HepG2 (cell line): ENCODE measurements around the gene B3GNT8. TPM values are rescaled to one million over a fixed set of nuclear protein-coding genes. Genes with fewer than 3 reads are reported as not detected.

Source experiments
- AGO1 ChIP-seq: fragments of 200-400 bp; formaldehyde crosslinking; IDR thresholded peaks from 2 replicates; pipeline ENCODE4 v1.6.1; 2017; ENCODE audit warnings: mild to moderate bottlenecking, low read depth, low read length, moderate library complexity; ENCODE audit not compliant: poor library complexity, severe bottlenecking
- AGO2 ChIP-seq: fragments of 200-400 bp; formaldehyde crosslinking; optimal IDR thresholded peaks from 2 replicates; pipeline ENCODE3; 2017; ENCODE audit warnings: mild to moderate bottlenecking, low read depth, low read length, moderate library complexity
- ATF2 ChIP-seq: sonication (generic); formaldehyde crosslinking; IDR thresholded peaks from 2 replicates; pipeline ENCODE4 v1.4.0; 2020; ENCODE audit warnings: missing genetic modification reagents
- FOXK1 ChIP-seq: sonication (generic); formaldehyde crosslinking; IDR thresholded peaks from 2 replicates; pipeline ENCODE4 v1.4.0; 2020; ENCODE audit warnings: low read depth, missing genetic modification reagents, borderline replicate concordance
- FOXO4 ChIP-seq: sonication (generic); formaldehyde crosslinking; conservative IDR thresholded peaks from 2 replicates; pipeline ENCODE4 v1.8.1; 2023; ENCODE audit warnings: missing genetic modification reagents
- MZF1 ChIP-seq: sonication (generic); formaldehyde crosslinking; IDR thresholded peaks from 2 replicates; pipeline ENCODE4 v1.8.1; 2023; ENCODE audit warnings: mild to moderate bottlenecking, missing genetic modification reagents, borderline replicate concordance
- NR1H2 ChIP-seq: sonication (generic); formaldehyde crosslinking; IDR thresholded peaks from 2 replicates; pipeline ENCODE4 v1.8.1; 2022; ENCODE audit warnings: low read depth, missing genetic modification reagents, borderline replicate concordance
- REXO4 ChIP-seq: sonication (generic); formaldehyde crosslinking; IDR thresholded peaks from 2 replicates; pipeline ENCODE4 v1.8.0; 2022; ENCODE audit warnings: missing genetic modification reagents, mild to moderate bottlenecking, borderline replicate concordance
- SCMH1 ChIP-seq: sonication (generic); formaldehyde crosslinking; IDR thresholded peaks from 2 replicates; pipeline ENCODE4 v1.9.0; 2021; ENCODE audit warnings: missing genetic modification reagents, mild to moderate bottlenecking, borderline replicate concordance
- TRIM22 ChIP-seq: fragments of 450-650 bp; IDR thresholded peaks from 2 replicates; pipeline ENCODE4 v1.6.1; 2017
- ZMYM2 ChIP-seq: sonication (generic); formaldehyde crosslinking; IDR thresholded peaks from 2 replicates; pipeline ENCODE4 v1.8.0; 2022; ENCODE audit warnings: mild to moderate bottlenecking, missing genetic modification reagents
- ZNF333 ChIP-seq: sonication (generic); formaldehyde crosslinking; IDR thresholded peaks from 2 replicates; pipeline ENCODE4 v1.4.0; 2020; ENCODE audit warnings: mild to moderate bottlenecking, missing genetic modification reagents, borderline replicate concordance
- ZNF44 ChIP-seq: sonication (generic); formaldehyde crosslinking; IDR thresholded peaks from 2 replicates; pipeline ENCODE4 v1.5.1; 2020; ENCODE audit warnings: mild to moderate bottlenecking, missing genetic modification reagents
- ZNF512B ChIP-seq: sonication (generic); formaldehyde crosslinking; IDR thresholded peaks from 2 replicates; pipeline ENCODE4 v1.5.1; 2020; ENCODE audit warnings: missing genetic modification reagents, mild to moderate bottlenecking, borderline replicate concordance
- ZNF619 ChIP-seq: sonication (generic); formaldehyde crosslinking; IDR thresholded peaks from 2 replicates; pipeline ENCODE4 v1.4.0; 2020; ENCODE audit warnings: mild to moderate bottlenecking, missing genetic modification reagents
- ZNF773 ChIP-seq: sonication (generic); formaldehyde crosslinking; IDR thresholded peaks from 2 replicates; pipeline ENCODE4 v1.4.0; 2020; ENCODE audit warnings: missing genetic modification reagents, borderline replicate concordance
- ZNF777 ChIP-seq: sonication (generic); formaldehyde crosslinking; IDR thresholded peaks from 2 replicates; pipeline ENCODE4 v1.4.0; 2020; ENCODE audit warnings: missing genetic modification reagents
- polyA plus RNA-seq, 8 experiments: library from polyadenylated mRNA; depleted of rRNA in 3 of 8; stranded (reverse) in 7 of 8; unstranded in 1 of 8; fragments of >200 nt; fragmentation: Illumina TruSeq in 4 of 8; extraction: Trizol in 4 of 8; gene quantifications; 2 replicates each; pipeline versions ENCODE4 v1.2.1 to v1.2.3, GENCODE V29; 2011 to 2016; ENCODE audit warnings: low read depth in 4 of 8, missing spikeins in 1 of 8, mixed read lengths in 1 of 8; ENCODE audit not compliant: insufficient read depth in 1 of 8
- total RNA-seq, 5 experiments: library from RNA; depleted of rRNA; stranded (reverse); fragments of >200 nt; fragmentation: Illumina TruSeq; extraction: Trizol; gene quantifications; 2 replicates each; pipeline ENCODE4 v1.2.3, GENCODE V29; 2016; ENCODE audit warnings: low read depth in 1 of 5

Gene B3GNT8
- total and polyA plus RNA-seq, 2 of the 13 experiments (the other 11 are each of a cell fraction or from before 2014, with no cell fraction given) = 0.26 to 1.9 TPM

- TF ChIP-seq AGO2 (no peak), NR1H2 (CRISPR knock-in tag) (no peak), ZNF512B (CRISPR knock-in tag) (no peak), ATF2 (CRISPR knock-in tag) (0 out of 2 replicates have a peak, but pooled peaks have one; percentile 39), AGO1 (peak; percentile 65), FOXK1 (CRISPR knock-in tag) (peak; percentile 100), ZNF333 (CRISPR knock-in tag) (no peak), SCMH1 (CRISPR knock-in tag) (no peak), TRIM22 (no peak), ZNF777 (CRISPR knock-in tag) (peak; percentile 21; the same call in 1 of the 2 replicates), ZNF619 (no peak), MZF1 (no peak), FOXO4 (CRISPR knock-in tag) (no peak), ZNF773 (0 out of 2 replicates have a peak, but pooled peaks have one; percentile 38), ZNF44 (CRISPR knock-in tag) (0 out of 2 replicates have a peak, but pooled peaks have one; percentile 17), ZMYM2 (CRISPR knock-in tag) (no peak), REXO4 (CRISPR knock-in tag) (no peak)
These were observed 29.8 kb downstream of the B3GNT8 start, which contains the start of the genes BCKDHA and EXOSC5 (continued) for GRCh38 chr19:41397086-41398049.
